HG03196 (cell line): ENCODE data around the gene YTHDC1.

Experiments
- ATAC-seq: cut with Tn5 transposase; IDR thresholded peaks from one replicate; pipeline ENCODE4 v1.9.1; 2021; ENCODE audit not compliant: unreplicated experiment

Gene YTHDC1

DNA sequence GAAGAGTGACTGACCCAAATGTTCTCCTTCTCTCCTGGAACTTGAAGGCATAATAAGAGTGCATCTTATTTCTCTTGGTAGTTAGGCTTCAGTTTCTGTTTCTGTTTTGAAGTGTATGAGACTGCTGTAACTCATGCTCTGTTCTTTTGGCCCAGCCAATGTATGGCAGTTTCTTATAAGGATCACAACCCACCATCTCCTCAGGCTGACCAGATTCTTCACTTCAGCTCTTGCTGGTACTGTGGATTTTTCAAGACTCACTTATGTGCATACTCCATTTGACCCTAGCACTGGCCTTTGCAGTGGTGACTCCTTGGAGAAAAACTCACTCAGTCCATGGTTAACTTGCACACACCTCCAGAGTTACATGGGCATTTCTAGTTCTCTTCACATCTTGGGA, 9.6 kb upstream of the YTHDC1 start:
- ATAC-seq: peak; percentile 71

DNA sequence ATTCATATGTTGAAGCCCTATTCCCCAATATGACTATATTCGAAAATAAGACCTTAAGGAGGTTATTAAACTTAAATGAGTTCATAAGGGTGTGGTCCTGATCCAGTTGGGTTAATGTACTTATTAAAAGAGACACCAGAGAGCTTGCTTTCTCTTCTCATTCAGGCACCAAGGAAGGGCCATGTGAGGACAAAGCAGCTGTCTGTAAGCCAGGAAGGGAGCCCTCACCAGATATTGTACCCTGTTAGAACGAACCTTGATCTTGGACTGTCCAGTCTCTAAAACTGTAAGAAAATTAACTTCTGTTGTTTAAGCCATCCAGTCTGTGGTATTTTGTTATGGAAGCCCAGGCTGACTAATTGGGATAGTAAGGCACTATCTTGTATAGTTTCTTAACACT, 9.1 kb upstream of the YTHDC1 start:
- ATAC-seq: no peak

DNA sequence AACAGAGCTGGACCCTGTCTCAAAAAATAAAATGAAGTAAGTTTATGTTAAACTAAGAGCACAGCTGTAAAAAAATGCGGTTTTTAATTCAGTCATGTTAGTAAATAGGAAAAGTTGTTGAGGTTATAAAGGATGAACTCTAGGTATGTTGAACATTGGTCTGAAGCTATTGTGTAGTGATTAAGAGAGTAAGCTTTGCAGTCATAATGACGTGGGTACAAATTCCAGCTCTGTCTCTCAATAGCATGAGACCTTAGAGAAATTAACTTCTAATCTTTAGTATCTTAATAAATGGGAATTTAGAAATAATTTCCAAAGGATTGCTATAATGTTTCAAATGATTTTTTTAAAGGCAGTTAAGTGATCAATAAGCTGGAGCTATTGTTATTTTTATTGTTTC, 2.9 kb upstream of the YTHDC1 start:
- no peak for ATAC-seq

DNA sequence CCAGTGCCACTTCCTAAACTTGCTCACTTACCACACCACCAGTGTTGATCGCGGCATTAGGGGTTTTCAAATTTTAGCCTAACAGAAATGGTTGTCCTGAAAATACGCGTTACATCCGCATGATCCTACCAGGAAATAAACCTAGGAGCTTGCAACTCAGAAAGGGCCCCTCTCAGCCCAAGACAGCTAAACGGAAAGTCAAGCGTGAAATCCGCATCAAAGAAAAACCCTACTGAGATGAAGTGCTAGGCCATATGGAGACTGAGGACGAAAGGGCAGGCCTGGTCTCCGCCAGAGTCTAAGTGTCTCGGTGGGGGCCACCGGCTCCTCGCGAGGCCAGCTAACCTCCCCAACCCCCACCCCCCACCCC, 626 bp downstream of the YTHDC1 start:
- peak; percentile 11 for ATAC-seq

DNA sequence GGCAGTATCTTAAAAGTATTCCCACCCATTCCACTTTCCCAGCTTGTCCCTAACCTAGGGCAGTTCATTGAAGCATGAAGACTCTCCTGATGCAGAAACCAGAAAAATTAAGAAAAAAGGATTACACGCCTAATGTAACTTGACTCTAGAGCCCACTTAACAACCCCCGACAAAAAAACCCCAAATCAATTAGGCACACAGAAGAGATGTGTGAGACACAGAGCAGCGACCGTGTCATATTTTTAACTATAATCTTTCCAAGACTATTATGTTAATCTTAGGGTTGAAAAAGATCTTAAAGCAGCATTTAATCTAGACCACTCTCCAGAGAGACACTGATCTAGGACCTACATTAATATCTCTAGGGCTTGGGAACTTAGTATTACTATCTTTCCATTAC, 1.3 kb downstream of the YTHDC1 start:
- no peak for ATAC-seq

DNA sequence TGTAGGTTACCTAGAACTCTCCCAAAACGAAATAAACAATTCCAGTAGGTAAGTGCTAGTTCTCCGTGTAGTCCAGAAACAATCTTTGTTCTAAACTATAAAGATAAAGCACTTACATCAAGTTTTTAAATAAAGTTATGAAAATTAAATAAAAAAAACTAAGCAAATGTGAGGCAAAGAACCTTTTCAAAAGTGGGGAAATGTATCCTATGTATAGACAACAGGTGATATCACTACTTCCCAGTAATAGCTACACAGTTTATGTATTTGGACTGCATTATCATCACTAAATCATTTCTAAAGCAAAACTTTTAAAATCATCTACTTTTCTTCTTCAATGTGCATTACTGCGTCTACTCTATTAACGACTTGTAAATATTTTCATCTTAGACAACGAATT, 2.0 kb downstream of the YTHDC1 start:
- ATAC-seq: no peak

DNA sequence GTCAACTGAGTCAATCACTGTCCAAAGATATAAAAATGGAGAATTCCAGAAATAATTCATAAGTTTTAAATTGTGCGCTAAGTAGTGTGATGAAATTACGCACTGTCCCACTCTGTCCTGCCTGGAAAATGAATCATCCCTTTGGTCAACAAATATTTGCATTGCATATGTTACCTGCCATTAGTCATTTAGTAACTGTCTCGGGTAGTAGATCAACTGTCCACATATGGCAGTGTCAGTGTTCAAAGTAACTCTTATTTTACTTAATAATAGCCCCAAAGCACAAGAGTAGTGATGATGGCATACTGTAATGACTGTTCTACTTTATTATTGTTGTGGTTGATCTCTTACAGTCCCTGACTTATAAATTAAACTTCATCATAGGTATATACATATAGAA, 3.4 kb downstream of the YTHDC1 start:
- no peak for ATAC-seq

DNA sequence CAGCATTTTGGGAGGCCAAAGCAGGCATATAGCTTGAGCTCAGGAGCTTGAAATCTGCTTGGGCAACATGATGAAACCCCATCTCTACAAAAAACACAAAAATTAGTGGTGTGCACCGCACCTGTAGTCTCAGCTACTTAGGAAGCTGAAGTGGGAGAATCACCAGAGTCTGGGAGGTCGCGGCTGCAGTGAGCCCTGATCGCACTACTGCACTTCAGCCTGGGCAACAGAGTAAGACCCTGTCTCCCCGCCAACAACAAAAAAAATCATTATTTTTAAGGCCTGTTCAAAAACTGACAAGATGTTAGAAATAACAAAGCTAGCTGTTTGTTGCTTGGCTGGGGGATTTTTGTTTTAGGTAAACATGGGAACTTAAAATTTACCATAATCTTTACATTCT, 5.1 kb downstream of the YTHDC1 start:
- no peak for ATAC-seq

DNA sequence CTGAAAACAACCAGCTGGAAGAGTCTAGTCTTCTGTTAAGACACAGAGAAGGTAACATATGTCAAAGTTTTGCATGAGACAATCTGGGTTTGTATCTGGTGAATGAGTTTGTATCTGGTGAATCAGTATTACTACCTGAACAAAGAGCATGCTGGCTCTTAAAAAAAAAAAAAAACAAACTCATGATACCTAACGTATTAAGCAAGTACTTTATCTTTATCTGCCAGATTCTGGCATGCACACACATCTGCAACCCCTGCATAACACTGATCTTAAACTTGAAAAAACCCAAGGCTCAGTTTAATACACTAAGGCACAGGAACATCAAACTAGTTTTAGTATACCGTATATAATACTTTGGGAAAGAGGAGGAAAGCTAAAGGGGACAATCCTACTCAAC, 5.8 kb downstream of the YTHDC1 start:
- ATAC-seq: no peak

DNA sequence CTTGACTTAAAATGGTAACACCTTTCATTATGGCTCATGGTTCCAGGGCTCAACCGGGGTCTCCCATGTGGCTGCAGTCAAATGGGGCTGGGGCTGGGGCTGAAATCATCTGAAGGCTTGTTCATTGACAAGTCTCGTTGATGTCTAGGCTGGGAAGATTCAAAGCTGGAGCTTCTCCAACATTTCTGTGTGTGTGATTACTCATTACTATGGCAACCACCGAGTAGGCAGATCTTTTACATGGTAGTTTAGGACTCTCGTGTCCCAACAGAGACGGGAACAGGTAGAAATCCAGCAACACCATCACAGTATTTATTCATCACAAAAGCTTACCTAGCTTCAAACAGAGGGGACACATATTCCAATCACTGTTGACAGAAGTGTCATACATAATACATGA, 7.8 kb downstream of the YTHDC1 start:
- no peak for ATAC-seq

DNA sequence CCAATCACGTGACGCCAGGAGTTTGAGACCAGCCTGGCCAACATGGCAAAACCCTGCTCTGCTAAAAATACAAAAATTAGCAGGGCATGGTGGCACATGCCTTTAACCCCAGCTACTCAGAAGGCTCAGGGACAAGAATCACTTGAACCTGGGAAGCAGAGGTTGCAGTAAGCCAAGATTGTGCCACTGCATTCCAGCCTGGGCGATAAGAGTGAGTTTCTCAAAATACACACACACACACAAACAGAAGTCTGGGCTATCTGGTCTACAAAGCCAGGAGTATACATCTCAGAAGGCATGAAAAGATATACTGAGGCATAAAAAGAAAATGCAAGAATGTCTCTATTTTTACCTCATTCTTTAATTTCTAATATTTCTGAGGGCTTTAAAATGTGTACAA, 11.3 kb downstream of the YTHDC1 start:
- ATAC-seq: no peak

DNA sequence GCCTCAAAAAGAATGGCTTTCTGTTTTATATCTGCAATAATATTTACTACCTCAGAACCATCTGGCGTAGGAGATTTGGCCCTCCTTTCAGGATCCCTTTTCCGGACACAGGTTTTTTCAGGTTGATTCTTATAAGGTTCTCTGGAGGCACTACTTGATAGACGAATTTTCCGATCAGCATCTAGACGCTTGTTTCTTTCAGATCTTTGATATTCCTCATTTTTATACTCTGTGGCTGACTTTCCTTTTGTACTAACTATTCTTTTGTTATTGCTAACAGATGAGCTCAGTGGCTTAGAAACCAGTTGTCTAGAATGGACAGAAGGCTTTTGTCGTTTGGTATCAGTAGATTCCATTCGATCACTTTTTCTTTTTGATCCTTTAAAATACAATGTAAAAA, 12.4 kb downstream of the YTHDC1 start:
- ATAC-seq: no peak

DNA sequence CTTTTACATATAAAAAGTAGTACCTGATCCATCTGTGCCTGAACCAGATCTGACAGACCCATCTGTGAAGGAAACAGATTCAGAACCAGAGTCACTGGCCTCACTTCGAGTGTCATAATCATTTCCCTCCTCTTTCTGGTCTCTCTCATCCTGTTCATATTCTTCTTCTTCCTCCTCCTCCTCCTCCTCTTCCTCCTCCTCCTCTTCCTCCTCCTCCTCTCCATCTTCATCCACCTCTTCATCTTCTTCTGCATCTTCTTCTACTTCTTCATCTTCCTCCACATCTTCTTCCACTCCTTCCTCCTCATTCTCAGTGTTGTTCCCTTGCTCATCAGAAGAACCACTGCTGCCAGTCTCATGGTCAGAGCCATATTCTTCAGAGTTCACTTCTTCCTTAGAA, 12.9 kb downstream of the YTHDC1 start:
- ATAC-seq: no peak

DNA sequence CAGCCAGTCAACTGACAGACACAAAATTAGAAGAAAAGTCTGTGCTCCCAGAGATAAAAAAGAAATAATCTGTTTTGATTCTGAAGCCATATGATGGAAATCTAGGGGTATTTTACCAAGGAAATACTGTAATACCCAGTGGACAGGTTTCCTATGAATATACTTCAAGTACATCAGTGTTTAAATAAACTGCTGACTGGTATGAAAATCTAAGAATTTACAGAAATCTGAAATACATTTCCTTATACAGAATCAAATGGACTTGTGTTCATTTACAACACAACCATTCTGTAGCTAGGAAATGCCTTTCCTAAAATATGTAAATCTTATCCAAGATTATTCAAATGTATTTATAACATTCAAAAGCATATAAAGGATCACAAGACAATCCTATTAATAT, 13.4 kb downstream of the YTHDC1 start:
- no peak for ATAC-seq

DNA sequence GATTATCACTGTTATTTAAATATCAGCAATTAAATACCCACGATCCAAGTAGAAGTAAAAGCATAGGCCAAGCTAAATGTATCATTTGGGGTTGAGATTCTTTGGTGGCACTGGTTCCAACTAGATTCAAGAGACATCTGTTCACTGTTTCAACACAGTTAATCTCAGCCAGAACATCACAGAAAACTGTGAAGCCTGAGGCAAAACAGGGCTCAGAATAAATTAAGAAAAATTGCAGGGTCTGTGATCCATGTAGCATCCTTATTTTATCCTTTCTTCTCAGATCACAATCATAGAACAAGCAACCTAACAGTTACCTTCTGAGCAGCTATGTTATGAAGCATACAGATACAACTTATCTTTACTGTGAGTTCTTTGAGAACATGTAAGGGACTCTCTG, 23.7 kb downstream of the YTHDC1 start:
- ATAC-seq: no peak

DNA sequence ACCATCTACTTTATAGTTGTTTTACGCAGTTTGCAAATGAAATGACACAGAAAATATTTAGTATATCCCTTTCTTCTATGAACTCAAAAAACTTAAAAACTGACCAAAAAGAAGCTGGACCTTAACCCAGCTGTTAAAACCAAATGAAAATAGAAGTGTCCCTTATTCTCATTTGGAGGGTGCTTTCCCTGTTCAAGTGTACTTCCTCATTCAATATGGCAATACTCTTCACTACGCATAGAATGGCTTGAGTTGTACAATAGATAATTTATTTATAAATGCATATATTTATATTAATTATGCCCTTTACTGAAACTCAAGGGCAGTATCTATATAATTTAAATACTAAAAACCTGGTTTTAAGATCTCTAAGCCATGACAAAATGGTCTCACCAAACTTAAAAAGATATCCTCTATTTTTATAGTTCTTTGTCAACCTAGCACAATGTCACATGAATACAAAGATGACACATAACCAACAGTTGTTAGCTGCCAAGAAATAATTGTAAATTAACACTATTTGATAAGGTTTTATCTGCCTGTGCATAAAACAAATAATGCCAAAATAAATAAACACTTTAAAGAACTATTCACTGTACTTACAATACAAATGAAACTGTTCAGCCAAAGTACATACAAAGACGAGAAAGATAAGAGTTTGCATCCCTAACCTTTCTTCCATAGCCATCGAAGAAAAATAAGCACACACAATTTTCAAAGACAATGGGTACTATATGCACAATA, 25.2 kb downstream of the YTHDC1 start:
- no peak for ATAC-seq

DNA sequence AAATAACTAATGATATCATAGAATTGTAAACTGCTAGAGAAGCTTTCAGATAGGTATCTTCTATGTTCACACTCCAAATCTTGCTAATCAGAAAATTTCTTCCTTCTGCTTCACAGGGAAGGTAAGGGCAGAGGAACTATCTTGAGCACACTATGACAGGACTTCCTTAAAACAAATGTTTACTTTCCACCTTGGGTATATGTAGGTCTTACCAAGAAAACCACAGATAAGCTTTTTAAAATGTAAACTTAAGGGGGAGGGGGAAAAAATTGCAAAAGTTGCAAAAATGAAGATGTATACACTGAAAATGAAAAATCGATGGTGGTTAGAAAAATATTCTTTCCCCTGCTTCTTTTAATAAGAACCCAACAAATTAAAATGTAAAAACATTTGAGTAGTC, 30.9 kb downstream of the YTHDC1 start:
- ATAC-seq: no peak

DNA sequence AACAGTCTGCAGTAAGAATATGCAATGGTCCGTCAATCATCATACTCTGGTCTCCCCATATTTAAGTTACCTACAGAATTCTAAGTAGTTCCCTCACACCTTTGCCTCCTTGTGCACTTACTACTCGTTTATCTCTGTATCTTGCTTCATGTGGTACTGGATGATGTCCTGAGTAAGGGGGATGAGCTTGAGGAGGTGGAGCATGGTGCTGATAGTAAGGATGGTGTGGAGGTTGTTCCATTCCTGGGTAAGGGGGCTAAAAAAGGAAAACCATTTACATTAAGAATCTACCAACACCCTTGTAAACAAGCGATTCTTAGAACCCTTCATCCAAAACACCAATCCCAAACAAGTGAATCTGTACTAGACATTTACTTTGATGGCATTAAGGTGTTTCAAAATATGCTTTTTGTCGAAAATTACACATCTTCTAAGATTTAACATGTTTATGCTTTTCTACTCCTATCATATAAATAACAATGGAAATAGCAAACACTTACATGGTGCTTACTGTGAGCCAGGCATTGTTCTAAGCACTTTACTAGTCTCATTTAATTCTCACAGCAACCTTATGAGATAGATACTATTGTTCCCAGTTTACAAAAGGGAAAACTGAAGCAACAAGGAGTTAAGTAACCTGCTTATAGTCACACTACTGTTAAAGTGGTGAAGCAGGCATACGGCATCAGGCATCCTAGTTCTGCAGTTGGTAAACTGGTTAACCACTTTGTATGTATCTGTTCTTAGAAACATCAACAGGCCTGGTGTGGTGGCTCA, 33.5 kb downstream of the YTHDC1 start:
- ATAC-seq: no peak

DNA sequence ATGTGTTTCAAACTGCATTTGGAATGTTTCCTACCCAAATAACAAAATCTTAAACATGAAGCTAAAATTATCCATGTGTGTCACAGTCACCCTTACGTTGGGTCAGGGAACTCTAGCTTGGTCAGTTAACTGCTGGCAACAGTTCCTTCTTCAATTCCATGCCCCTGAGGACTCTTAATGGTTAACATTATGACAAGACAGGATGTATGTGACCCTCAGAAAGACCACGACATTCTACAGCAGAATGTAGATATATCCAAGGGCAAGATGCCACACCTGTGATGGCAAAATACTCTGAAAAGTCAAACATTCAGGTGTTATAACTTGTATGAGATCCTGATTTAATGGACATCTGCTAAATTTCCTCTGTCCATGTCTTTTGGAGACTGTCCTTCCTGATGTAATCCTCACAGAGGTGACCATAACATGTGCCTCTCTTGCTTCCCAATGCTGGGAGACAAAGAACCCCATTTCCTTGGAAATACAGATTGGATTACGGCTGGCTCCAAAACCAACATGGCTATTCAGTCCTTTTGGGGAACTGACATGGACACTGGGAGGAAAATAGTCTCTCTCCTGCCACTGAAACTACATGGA, 39.1 kb downstream of the YTHDC1 start:
- ATAC-seq: no peak

DNA sequence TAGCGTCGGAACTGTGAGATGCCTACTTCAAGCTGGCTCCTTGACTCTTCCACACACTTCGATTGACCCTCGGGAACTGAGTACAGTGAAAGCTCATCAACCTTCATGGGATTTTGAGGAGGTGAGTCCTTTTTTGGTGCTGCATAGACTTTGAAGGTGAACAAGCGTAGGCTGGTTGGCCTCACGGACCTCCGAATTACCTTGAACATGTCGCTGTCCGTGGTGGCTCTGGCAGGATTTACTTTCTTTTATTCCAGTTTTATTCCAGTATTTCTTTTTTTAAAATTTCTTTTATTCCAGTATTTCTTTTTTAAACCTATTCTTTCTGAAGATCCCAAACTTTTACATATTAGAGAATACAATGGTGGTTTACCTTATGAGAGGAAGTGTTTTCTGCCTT, 45.2 kb downstream of the YTHDC1 start:
- ATAC-seq: no peak

DNA sequence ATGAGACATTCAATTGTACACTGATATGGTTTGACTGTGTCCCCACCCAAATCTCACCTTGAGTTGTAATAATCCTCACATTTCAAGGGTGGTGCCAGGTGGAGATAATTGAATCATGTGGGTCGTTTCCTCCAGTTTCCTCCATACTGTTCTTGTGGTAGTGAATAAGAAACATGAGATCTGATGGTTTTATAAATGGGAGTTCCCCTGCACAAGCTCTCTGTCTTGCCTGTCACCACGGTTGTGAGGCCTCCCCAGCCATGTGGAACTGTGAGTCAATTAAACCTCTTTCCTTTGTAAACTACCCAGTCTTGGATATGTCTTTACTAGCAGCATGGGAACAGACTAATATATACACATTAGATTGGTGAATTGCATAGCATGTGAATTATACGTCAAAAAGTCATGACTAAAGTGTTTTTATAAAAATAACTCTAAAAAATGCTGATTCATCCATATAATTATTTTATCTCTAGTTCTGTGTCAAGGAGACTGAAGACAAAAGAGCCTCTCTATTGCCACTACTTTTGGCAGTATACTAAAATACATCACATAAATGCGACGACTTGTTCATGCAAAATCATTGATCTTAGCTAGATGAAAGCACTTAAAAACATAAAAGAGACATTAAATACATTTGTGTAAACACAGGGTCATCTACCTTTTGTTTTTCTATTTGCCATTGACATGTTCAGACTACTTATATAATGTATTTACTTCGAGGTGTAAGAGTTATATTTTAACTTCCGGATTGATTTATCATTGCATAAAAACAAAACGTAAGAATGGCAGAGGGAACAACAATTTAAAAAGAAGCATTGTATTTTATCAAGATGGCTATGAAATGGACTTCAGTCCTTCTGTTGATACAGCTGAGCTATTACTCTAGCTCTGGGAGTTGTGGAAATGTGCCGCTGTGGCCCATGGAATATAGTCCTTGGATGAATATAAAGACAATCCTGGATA, 50.1 kb downstream of the YTHDC1 start:
- no peak for ATAC-seq
